ENCODE measurements around the gene SVIL. TPM values are rescaled to one million over a fixed set of nuclear protein-coding genes. Genes with fewer than 3 reads are reported as not detected.

The SVIL gene
- polyA plus RNA-seq, 10 donors = 152 to 260 (median 175) TPM

GRCh38 chr10:29651767-29652166 is 17.0 kb upstream of the SVIL start:
- DNase-seq = no peak

GRCh38 chr10:29650552-29650944 is 15.8 kb upstream of the SVIL start:
- DNase-seq = no peak

- peak in 1 of 3 donors; percentile 23 for DNase-seq
These were observed 15.1 kb upstream of the SVIL start for GRCh38 chr10:29649561-29650551.

- DNase-seq = no peak
These were observed 14.2 kb upstream of the SVIL start for GRCh38 chr10:29648983-29649268.

GRCh38 chr10:29648114-29648982 is 13.6 kb upstream of the SVIL start:
- peak in 1 of 3 donors; percentile 54 for DNase-seq

GRCh38 chr10:29647478-29647877 is 12.7 kb upstream of the SVIL start:
- DNase-seq = no peak

- DNase-seq = peak in 2 of 3 donors; percentile 75 to 89
These were observed 12.2 kb upstream of the SVIL start for GRCh38 chr10:29646960-29647461.

GRCh38 chr10:29646238-29646902 is 11.6 kb upstream of the SVIL start:
- peak in 1 of 3 donors; percentile 74 for DNase-seq

GRCh38 chr10:29643771-29644501 is 9.2 kb upstream of the SVIL start:
- peak; percentile 73 to 91 (median 79) for DNase-seq

GRCh38 chr10:29642990-29643389 is 8.2 kb upstream of the SVIL start:
- DNase-seq = peak; percentile 85 to 89 (median 85)

GRCh38 chr10:29637537-29637936 is 2.8 kb upstream of the SVIL start:
- DNase-seq = no peak

GRCh38 chr10:29636178-29636577 is 1.4 kb upstream of the SVIL start:
- DNase-seq = peak in 1 of 3 donors; percentile 60

- DNase-seq = peak in 1 of 3 donors; percentile 56
These were observed 957 bp upstream of the SVIL start for GRCh38 chr10:29635711-29636144.

- DNase-seq = no peak
These were observed 666 bp downstream of the SVIL start for GRCh38 chr10:29634105-29634504.

GRCh38 chr10:29631049-29631339 is 3.8 kb downstream of the SVIL start:
- no peak for DNase-seq

GRCh38 chr10:29630205-29631048 is 4.3 kb downstream of the SVIL start:
- no peak for DNase-seq

GRCh38 chr10:29628912-29629526 is 5.8 kb downstream of the SVIL start:
- no peak for DNase-seq

GRCh38 chr10:29628311-29628710 is 6.5 kb downstream of the SVIL start:
- DNase-seq = peak in 2 of 3 donors; percentile 66 to 72

- DNase-seq = peak in 1 of 3 donors; percentile 34
These were observed 7.3 kb downstream of the SVIL start for GRCh38 chr10:29627201-29628132.

All from muscle of back (tissue), 11 donors.